ENCODE data around the gene ARL6IP1. TPM values are rescaled to one million over a fixed set of nuclear protein-coding genes. Genes with fewer than 3 reads are reported as not detected.
"Not testable (repeated sequence)": the region's sequence is repeated elsewhere in the genome, so short reads cannot be mapped to it uniquely, and the experiment has no call there.

The ARL6IP1 gene
- total RNA-seq, 2 donors from 2014 or later: 99.5 to 104 TPM

- H3K9me3 ChIP-seq (ENCODE audit: control insufficient read depth, low read length, poor library complexity, severe bottlenecking); H3K4me3 Mint-ChIP-seq; H3K36me3 Mint-ChIP-seq (ENCODE audit: low read depth); H3K27me3 Mint-ChIP-seq; ATAC-seq; H3K4me1 Mint-ChIP-seq; H3K27ac Mint-ChIP-seq; DNase-seq: not testable (repeated sequence)
Observed at GRCh38 chr16:18770336-18770962, 30.9 kb downstream of the ARL6IP1 start.

- Mint-ChIP-seq H3K4me3 (peak overlapping the region; percentile 55), H3K27ac (peak overlapping the region; percentile 41)
- DNase-seq; H3K27me3 Mint-ChIP-seq; H3K9me3 ChIP-seq (ENCODE audit: control insufficient read depth, low read length, poor library complexity, severe bottlenecking); H3K36me3 Mint-ChIP-seq (ENCODE audit: low read depth); H3K4me1 Mint-ChIP-seq: not testable (repeated sequence)
- ATAC-seq: peak; percentile 91
Observed at GRCh38 chr16:18767217-18767616, 34.1 kb downstream of the ARL6IP1 start.

GRCh38 chr16:18762713-18763112 lies 38.6 kb downstream of the ARL6IP1 start:
- H3K4me3 Mint-ChIP-seq; DNase-seq; H3K27ac Mint-ChIP-seq; ATAC-seq; H3K9me3 ChIP-seq (ENCODE audit: control insufficient read depth, low read length, poor library complexity, severe bottlenecking); H3K36me3 Mint-ChIP-seq (ENCODE audit: low read depth); H3K27me3 Mint-ChIP-seq: not testable (repeated sequence)
- H3K4me1 Mint-ChIP-seq: peaks cover 13% of the 10 kb centered on the region

- peak overlapping the region; percentile 69 for H3K27ac Mint-ChIP-seq
- DNase-seq: peak in 2 of 3 donors; percentile 26 to 33
- peak overlapping the region; percentile 12 for H3K4me3 Mint-ChIP-seq
- peaks cover 17% of the 10 kb centered on the region for H3K4me1 Mint-ChIP-seq
- H3K36me3 Mint-ChIP-seq (ENCODE audit: low read depth); H3K27me3 Mint-ChIP-seq; H3K9me3 ChIP-seq (ENCODE audit: control insufficient read depth, low read length, poor library complexity, severe bottlenecking): not testable (repeated sequence)
- peak; percentile 89 for ATAC-seq
Observed at GRCh38 chr16:18759598-18760520, 41.5 kb downstream of the ARL6IP1 start.

GRCh38 chr16:18757960-18758660 lies 43.2 kb downstream of the ARL6IP1 start:
- peak overlapping the region; percentile 12 for H3K4me3 Mint-ChIP-seq

GRCh38 chr16:18756639-18757038 lies 44.7 kb downstream of the ARL6IP1 start:
- H3K4me3 Mint-ChIP-seq: peak overlapping the region; percentile 67
- not testable (repeated sequence) for ATAC-seq; DNase-seq; H3K27me3 Mint-ChIP-seq; H3K36me3 Mint-ChIP-seq (ENCODE audit: low read depth); H3K9me3 ChIP-seq (ENCODE audit: control insufficient read depth, low read length, poor library complexity, severe bottlenecking)
- peak overlapping the region; percentile 85 for H3K27ac Mint-ChIP-seq
- peaks cover 17% of the 10 kb centered on the region for H3K4me1 Mint-ChIP-seq

More at GRCh38 chr16:18757960-18758660, 43.2 kb downstream of the ARL6IP1 start:
- peak; percentile 53 for ATAC-seq
- DNase-seq; H3K36me3 Mint-ChIP-seq (ENCODE audit: low read depth); H3K9me3 ChIP-seq (ENCODE audit: control insufficient read depth, low read length, poor library complexity, severe bottlenecking); H3K27me3 Mint-ChIP-seq: not testable (repeated sequence)
- H3K27ac Mint-ChIP-seq: peak overlapping the region; percentile 69
- peaks cover 17% of the 10 kb centered on the region for H3K4me1 Mint-ChIP-seq

- not testable (repeated sequence) for H3K36me3 Mint-ChIP-seq (ENCODE audit: low read depth); DNase-seq; H3K27me3 Mint-ChIP-seq; H3K27ac Mint-ChIP-seq; H3K9me3 ChIP-seq (ENCODE audit: control insufficient read depth, low read length, poor library complexity, severe bottlenecking); H3K4me3 Mint-ChIP-seq; ATAC-seq; H3K4me1 Mint-ChIP-seq
Observed at GRCh38 chr16:18742870-18743269, 58.5 kb downstream of the ARL6IP1 start.

Other genes starting within 250 kb of the ARL6IP1 start
- 100 to 1,000 TPM in 1 of 2 donors, 10 to 100 TPM in 1; 75.1 to 122 TPM for gene NOMO2, start 239.5 kb downstream of the ARL6IP1 start, total RNA-seq
- gene RPS15A, start 11.2 kb downstream of the ARL6IP1 start, total RNA-seq: 1,000 to 10,000 TPM; 3,265 to 3,350 TPM
- 100 to 1,000 TPM; 177 to 192 TPM for gene SMG1, start 124.9 kb upstream of the ARL6IP1 start, total RNA-seq
- gene TMC7, start 182.4 kb upstream of the ARL6IP1 start, total RNA-seq: not detected